GM23338 (cell line): ENCODE data around the gene XIRP2.

ENCODE experiments used
- CREB1 ChIP-seq: fragments of 250-450 bp; sonication (Bioruptor Pico); IDR thresholded peaks from 2 replicates; pipeline ENCODE4 v1.5.0; 2020; ENCODE audit warnings: low read depth, mild to moderate bottlenecking, moderate library complexity
- EZH2 ChIP-seq: fragments of 200-600 bp; sonication (generic); IDR thresholded peaks from one replicate; pipeline ENCODE4 v1.8.0; 2017; ENCODE audit warnings: antibody characterized with exemption, mild to moderate bottlenecking, low read depth; ENCODE audit not compliant: unreplicated experiment
- EZH2phosphoT487 ChIP-seq: fragments of 200-600 bp; sonication (generic); IDR thresholded peaks from one replicate; pipeline ENCODE4 v1.8.1; 2018; ENCODE audit warnings: antibody characterized with exemption; ENCODE audit not compliant: unreplicated experiment
- JUNB ChIP-seq: IDR thresholded peaks from one replicate; pipeline ENCODE4 v1.6.1; 2016; ENCODE audit warnings: antibody characterized with exemption; ENCODE audit not compliant: unreplicated experiment
- NANOG ChIP-seq: IDR thresholded peaks from 2 replicates; pipeline ENCODE4 v1.6.1; 2016; ENCODE audit warnings: antibody characterized with exemption, borderline replicate concordance
- POLR2AphosphoS5 ChIP-seq: IDR thresholded peaks from 2 replicates; pipeline ENCODE4 v1.6.1; 2016; ENCODE audit warnings: antibody characterized with exemption, low read depth
- TF ChIP-seq, protein P1 (sequence below), 2 experiments: fragments of 200-600 bp in 1 of 2; sonication (generic) in 1 of 2; conservative IDR thresholded peaks; 2 replicates each; pipeline versions ENCODE4 v1.5.1 to v1.6.1; 2016 to 2017; ENCODE audit warnings: antibody characterized with exemption in 2 of 2, low read depth in 2 of 2, mild to moderate bottlenecking in 2 of 2, moderate library complexity in 1 of 2
- TF ChIP-seq, protein P2 (sequence below): IDR thresholded peaks from one replicate; pipeline ENCODE4 v1.6.1; 2018; ENCODE audit warnings: antibody characterized with exemption; ENCODE audit not compliant: unreplicated experiment
- TF ChIP-seq, protein P3 (sequence below): fragments of 250-450 bp; sonication (Bioruptor Pico); IDR thresholded peaks from 2 replicates; pipeline ENCODE4 v1.5.0; 2020; ENCODE audit warnings: mild to moderate bottlenecking, moderate library complexity

DNA sequence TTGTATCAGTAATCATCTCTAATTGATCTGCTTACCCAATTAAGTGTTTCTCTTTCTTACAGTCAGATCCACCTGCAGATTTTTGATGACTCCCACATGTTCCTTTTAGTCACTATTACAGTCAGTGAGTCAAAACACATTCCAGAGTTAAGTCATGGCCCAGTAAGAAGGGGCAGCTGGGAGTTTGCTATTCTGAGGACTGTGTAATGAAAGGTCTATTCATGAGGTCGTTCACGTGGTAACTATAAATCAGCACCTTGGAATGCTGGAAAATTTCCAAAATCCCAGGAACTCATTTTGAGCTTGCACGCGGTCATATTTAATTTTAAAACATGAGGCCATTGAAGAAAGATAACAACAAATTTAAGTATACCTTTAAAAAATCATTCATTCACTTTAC, 252.5 kb downstream of the XIRP2 start:
- TF ChIP-seq, protein P1, sequence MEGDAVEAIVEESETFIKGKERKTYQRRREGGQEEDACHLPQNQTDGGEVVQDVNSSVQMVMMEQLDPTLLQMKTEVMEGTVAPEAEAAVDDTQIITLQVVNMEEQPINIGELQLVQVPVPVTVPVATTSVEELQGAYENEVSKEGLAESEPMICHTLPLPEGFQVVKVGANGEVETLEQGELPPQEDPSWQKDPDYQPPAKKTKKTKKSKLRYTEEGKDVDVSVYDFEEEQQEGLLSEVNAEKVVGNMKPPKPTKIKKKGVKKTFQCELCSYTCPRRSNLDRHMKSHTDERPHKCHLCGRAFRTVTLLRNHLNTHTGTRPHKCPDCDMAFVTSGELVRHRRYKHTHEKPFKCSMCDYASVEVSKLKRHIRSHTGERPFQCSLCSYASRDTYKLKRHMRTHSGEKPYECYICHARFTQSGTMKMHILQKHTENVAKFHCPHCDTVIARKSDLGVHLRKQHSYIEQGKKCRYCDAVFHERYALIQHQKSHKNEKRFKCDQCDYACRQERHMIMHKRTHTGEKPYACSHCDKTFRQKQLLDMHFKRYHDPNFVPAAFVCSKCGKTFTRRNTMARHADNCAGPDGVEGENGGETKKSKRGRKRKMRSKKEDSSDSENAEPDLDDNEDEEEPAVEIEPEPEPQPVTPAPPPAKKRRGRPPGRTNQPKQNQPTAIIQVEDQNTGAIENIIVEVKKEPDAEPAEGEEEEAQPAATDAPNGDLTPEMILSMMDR (conservative IDR thresholded peaks at IDR 0.05; ENCODE audit: low read depth in 2 of 2) = no peak
- TF ChIP-seq EZH2 (no peak), JUNB (no peak), CREB1 (no peak), NANOG (no peak), POLR2AphosphoS5 (no peak), EZH2phosphoT487 (no peak)
- TF ChIP-seq, protein P2, sequence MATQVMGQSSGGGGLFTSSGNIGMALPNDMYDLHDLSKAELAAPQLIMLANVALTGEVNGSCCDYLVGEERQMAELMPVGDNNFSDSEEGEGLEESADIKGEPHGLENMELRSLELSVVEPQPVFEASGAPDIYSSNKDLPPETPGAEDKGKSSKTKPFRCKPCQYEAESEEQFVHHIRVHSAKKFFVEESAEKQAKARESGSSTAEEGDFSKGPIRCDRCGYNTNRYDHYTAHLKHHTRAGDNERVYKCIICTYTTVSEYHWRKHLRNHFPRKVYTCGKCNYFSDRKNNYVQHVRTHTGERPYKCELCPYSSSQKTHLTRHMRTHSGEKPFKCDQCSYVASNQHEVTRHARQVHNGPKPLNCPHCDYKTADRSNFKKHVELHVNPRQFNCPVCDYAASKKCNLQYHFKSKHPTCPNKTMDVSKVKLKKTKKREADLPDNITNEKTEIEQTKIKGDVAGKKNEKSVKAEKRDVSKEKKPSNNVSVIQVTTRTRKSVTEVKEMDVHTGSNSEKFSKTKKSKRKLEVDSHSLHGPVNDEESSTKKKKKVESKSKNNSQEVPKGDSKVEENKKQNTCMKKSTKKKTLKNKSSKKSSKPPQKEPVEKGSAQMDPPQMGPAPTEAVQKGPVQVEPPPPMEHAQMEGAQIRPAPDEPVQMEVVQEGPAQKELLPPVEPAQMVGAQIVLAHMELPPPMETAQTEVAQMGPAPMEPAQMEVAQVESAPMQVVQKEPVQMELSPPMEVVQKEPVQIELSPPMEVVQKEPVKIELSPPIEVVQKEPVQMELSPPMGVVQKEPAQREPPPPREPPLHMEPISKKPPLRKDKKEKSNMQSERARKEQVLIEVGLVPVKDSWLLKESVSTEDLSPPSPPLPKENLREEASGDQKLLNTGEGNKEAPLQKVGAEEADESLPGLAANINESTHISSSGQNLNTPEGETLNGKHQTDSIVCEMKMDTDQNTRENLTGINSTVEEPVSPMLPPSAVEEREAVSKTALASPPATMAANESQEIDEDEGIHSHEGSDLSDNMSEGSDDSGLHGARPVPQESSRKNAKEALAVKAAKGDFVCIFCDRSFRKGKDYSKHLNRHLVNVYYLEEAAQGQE = no peak
- TF ChIP-seq, protein P3, sequence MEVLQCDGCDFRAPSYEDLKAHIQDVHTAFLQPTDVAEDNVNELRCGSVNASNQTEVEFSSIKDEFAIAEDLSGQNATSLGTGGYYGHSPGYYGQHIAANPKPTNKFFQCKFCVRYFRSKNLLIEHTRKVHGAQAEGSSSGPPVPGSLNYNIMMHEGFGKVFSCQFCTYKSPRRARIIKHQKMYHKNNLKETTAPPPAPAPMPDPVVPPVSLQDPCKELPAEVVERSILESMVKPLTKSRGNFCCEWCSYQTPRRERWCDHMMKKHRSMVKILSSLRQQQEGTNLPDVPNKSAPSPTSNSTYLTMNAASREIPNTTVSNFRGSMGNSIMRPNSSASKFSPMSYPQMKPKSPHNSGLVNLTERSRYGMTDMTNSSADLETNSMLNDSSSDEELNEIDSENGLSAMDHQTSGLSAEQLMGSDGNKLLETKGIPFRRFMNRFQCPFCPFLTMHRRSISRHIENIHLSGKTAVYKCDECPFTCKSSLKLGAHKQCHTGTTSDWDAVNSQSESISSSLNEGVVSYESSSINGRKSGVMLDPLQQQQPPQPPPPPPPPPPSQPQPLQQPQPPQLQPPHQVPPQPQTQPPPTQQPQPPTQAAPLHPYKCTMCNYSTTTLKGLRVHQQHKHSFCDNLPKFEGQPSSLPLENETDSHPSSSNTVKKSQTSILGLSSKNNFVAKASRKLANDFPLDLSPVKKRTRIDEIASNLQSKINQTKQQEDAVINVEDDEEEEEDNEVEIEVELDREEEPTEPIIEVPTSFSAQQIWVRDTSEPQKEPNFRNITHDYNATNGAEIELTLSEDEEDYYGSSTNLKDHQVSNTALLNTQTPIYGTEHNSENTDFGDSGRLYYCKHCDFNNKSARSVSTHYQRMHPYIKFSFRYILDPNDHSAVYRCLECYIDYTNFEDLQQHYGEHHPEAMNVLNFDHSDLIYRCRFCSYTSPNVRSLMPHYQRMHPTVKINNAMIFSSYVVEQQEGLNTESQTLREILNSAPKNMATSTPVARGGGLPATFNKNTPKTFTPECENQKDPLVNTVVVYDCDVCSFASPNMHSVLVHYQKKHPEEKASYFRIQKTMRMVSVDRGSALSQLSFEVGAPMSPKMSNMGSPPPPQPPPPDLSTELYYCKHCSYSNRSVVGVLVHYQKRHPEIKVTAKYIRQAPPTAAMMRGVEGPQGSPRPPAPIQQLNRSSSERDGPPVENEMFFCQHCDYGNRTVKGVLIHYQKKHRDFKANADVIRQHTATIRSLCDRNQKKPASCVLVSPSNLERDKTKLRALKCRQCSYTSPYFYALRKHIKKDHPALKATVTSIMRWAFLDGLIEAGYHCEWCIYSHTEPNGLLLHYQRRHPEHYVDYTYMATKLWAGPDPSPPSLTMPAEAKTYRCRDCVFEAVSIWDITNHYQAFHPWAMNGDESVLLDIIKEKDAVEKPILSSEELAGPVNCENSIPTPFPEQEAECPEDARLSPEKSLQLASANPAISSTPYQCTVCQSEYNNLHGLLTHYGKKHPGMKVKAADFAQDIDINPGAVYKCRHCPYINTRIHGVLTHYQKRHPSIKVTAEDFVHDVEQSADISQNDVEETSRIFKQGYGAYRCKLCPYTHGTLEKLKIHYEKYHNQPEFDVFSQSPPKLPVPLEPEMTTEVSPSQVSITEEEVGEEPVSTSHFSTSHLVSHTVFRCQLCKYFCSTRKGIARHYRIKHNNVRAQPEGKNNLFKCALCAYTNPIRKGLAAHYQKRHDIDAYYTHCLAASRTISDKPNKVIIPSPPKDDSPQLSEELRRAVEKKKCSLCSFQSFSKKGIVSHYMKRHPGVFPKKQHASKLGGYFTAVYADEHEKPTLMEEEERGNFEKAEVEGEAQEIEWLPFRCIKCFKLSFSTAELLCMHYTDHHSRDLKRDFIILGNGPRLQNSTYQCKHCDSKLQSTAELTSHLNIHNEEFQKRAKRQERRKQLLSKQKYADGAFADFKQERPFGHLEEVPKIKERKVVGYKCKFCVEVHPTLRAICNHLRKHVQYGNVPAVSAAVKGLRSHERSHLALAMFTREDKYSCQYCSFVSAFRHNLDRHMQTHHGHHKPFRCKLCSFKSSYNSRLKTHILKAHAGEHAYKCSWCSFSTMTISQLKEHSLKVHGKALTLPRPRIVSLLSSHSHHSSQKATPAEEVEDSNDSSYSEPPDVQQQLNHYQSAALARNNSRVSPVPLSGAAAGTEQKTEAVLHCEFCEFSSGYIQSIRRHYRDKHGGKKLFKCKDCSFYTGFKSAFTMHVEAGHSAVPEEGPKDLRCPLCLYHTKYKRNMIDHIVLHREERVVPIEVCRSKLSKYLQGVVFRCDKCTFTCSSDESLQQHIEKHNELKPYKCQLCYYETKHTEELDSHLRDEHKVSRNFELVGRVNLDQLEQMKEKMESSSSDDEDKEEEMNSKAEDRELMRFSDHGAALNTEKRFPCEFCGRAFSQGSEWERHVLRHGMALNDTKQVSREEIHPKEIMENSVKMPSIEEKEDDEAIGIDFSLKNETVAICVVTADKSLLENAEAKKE (CRISPR knock-in tag) = no peak
